Caki2 (cell line): ENCODE results near the gene SSTR4. TPM values are rescaled to one million over a fixed set of nuclear protein-coding genes. Genes with fewer than 3 reads are reported as not detected.

Source experiments
- DNase-seq: peaks from one replicate; pipeline ENCODE4 v3.0.0-alpha.2; 2015; ENCODE audit warnings: low read depth
- in situ Hi-C: cut with HindIII; loops from 2 replicates; pipeline ENCODE4 v1.10.0; 2016; ENCODE audit warnings: low sequenced_read_pairs, low pct_unique_long_range_greater_than_20kb, mixed read lengths
- total RNA-seq: library from RNA; depleted of rRNA; stranded (reverse); fragments of >200 nt; shearing (Covaris generic); gene quantifications from 2 replicates; pipeline ENCODE4 v1.2.3, GENCODE V29; 2014; ENCODE audit warnings: low replicate concordance; rRNA removed

Gene SSTR4
- total RNA-seq, 1 experiment from 2014 or later = not detected

GRCh38 chr20:23078351-23079015 is 43.4 kb downstream of the SSTR4 start:
- no peak for DNase-seq
- in situ Hi-C loops = no loop called here

GRCh38 chr20:23079016-23079351 is 43.9 kb downstream of the SSTR4 start:
- DNase-seq = no peak
- in situ Hi-C loops = no loop called here

GRCh38 chr20:23079926-23080325 is 44.8 kb downstream of the SSTR4 start:
- in situ Hi-C loops = no loop called here
- no peak for DNase-seq

- no peak for DNase-seq
- in situ Hi-C loops = no loop called here
Measured at GRCh38 chr20:23080521-23080920, 45.4 kb downstream of the SSTR4 start.

GRCh38 chr20:23081263-23081819 is 46.2 kb downstream of the SSTR4 start:
- DNase-seq = no peak
- in situ Hi-C loops = no loop called here

- in situ Hi-C loops = no loop called here
- no peak for DNase-seq
Measured at GRCh38 chr20:23082846-23083552, 47.9 kb downstream of the SSTR4 start.

GRCh38 chr20:23083553-23084220 is 48.6 kb downstream of the SSTR4 start:
- in situ Hi-C loops = no loop called here

GRCh38 chr20:23084282-23084844 is 49.3 kb downstream of the SSTR4 start:
- DNase-seq = no peak
- in situ Hi-C loops = no loop called here

More at GRCh38 chr20:23083553-23084220, 48.6 kb downstream of the SSTR4 start:
- DNase-seq = no peak

- no peak for DNase-seq
- in situ Hi-C loops = no loop called here
Measured at GRCh38 chr20:23084845-23085365, 49.8 kb downstream of the SSTR4 start.

GRCh38 chr20:23085436-23086055 is 50.4 kb downstream of the SSTR4 start:
- no peak for DNase-seq
- in situ Hi-C loops = no loop called here

GRCh38 chr20:23086056-23086566 is 51.0 kb downstream of the SSTR4 start, which contains the start of gene CD93:
TSS of gene CD93 (minus strand) at chr20:23086324. CDS start at chr20:23086192, 132 bp downstream.
- in situ Hi-C loops = no loop called here
- DNase-seq = no peak

GRCh38 chr20:23086931-23087411 is 51.9 kb downstream of the SSTR4 start:
- DNase-seq = no peak
- in situ Hi-C loops = no loop called here

GRCh38 chr20:23087587-23088251 is 52.6 kb downstream of the SSTR4 start:
- DNase-seq = no peak
- in situ Hi-C loops = no loop called here

Other genes with a start within 250 kb of the SSTR4 start
- gene THBD, start 14.4 kb downstream of the SSTR4 start, total RNA-seq = 15.7 TPM in 2 replicates
- not detected in 2 replicates for gene CD93, start 51.0 kb downstream of the SSTR4 start, total RNA-seq